K562 (cell line): Measurements from ENCODE around the gene KCTD4. TPM values are rescaled to one million over a fixed set of nuclear protein-coding genes. Genes with fewer than 3 reads are reported as not detected.

ENCODE experiments used
- BRD9 ChIP-seq: fragments of 450-650 bp; IDR thresholded peaks from 2 replicates; pipeline ENCODE4 v1.6.1; 2018; ENCODE audit warnings: low read depth; ENCODE audit not compliant: partially characterized antibody
- CBFA2T3 ChIP-seq: fragments of 450-650 bp; IDR thresholded peaks from 2 replicates; pipeline ENCODE4 v1.6.1; 2017
- EP300 ChIP-seq: IDR thresholded peaks from 2 replicates; pipeline ENCODE4 v1.6.1; 2012; ENCODE audit warnings: low read length, improper control_type of control experiment
- HLTF ChIP-seq: fragments of 450-650 bp; IDR thresholded peaks from 2 replicates; pipeline ENCODE4 v1.6.1; 2016
- JUND ChIP-seq, 2 experiments: IDR thresholded peaks; 2 replicates in 1 of 2; 3 replicates in 1 of 2; pipeline ENCODE4 v1.6.1; 2011; ENCODE audit warnings: borderline replicate concordance in 2 of 2, low read depth in 2 of 2, low read length in 2 of 2, improper control_type of control experiment in 1 of 2, missing biosample characterization in 1 of 2, missing genetic modification characterization in 1 of 2, missing genetic modification reagents in 1 of 2
- KLF10 ChIP-seq: fragments of 250-450 bp; sonication (Bioruptor Pico); IDR thresholded peaks from 2 replicates; pipeline ENCODE4 v1.6.1; 2021; ENCODE audit warnings: matching md5 sums
- KLF6 ChIP-seq: fragments of 250-450 bp; sonication (Bioruptor Pico); IDR thresholded peaks from 2 replicates; pipeline ENCODE4 v1.4.0; 2020; ENCODE audit warnings: mild to moderate bottlenecking, moderate library complexity, borderline replicate concordance
- MEIS2 ChIP-seq: fragments of 450-650 bp; IDR thresholded peaks from 2 replicates; pipeline ENCODE4 v1.6.1; 2014; ENCODE audit warnings: mild to moderate bottlenecking; ENCODE audit not compliant: partially characterized antibody
- NR2F6 ChIP-seq: fragments of 450-650 bp; formaldehyde crosslinking; IDR thresholded peaks from 2 replicates; pipeline ENCODE4 v1.4.0; 2020; ENCODE audit warnings: mild to moderate bottlenecking
- PBX2 ChIP-seq, 2 experiments: IDR thresholded peaks in 1 of 2; conservative IDR thresholded peaks in 1 of 2; 2 replicates each; pipeline ENCODE4 v1.6.1; 2016; ENCODE audit warnings: low read depth in 2 of 2, mild to moderate bottlenecking in 1 of 2, missing compliant biosample characterization in 1 of 2, missing genetic modification characterization in 1 of 2, moderate library complexity in 1 of 2
- PPARD ChIP-seq: fragments of 250-450 bp; sonication (Bioruptor Pico); IDR thresholded peaks from 2 replicates; pipeline ENCODE4 v1.8.0; 2022; ENCODE audit warnings: inconsistent platforms, mild to moderate bottlenecking, moderate library complexity
- PREB ChIP-seq: sonication (generic); formaldehyde crosslinking; IDR thresholded peaks from 2 replicates; pipeline ENCODE4 v1.8.1; 2023; ENCODE audit warnings: mild to moderate bottlenecking, missing genetic modification reagents
- RFX7 ChIP-seq: fragments of 250-450 bp; sonication (Bioruptor Pico); IDR thresholded peaks from 2 replicates; pipeline ENCODE4 v1.5.1; 2021; ENCODE audit warnings: mild to moderate bottlenecking
- SAFB ChIP-seq: fragments of 200-400 bp; formaldehyde crosslinking; IDR thresholded peaks from 2 replicates; pipeline ENCODE4 v1.6.1; 2017; ENCODE audit warnings: low read depth, low read length, borderline replicate concordance
- SMAD4 ChIP-seq: fragments of 250-450 bp; sonication (Bioruptor Pico); conservative IDR thresholded peaks from 2 replicates; pipeline ENCODE4 v1.8.0; 2021; ENCODE audit warnings: inconsistent platforms, mild to moderate bottlenecking, moderate library complexity
- ZBTB34 ChIP-seq: fragments of 250-450 bp; sonication (Bioruptor Pico); IDR thresholded peaks from 2 replicates; pipeline ENCODE4 v1.8.0; 2021; ENCODE audit warnings: mild to moderate bottlenecking, moderate library complexity
- ZNF143 ChIP-seq: sonication (generic); formaldehyde crosslinking; IDR thresholded peaks from 2 replicates; pipeline ENCODE4 v1.9.0; 2022; ENCODE audit warnings: mild to moderate bottlenecking, missing genetic modification reagents
- ZNF24 ChIP-seq: fragments of 450-650 bp; IDR thresholded peaks from 2 replicates; pipeline ENCODE4 v1.6.1; 2016
- ZNF263 ChIP-seq: sonication (generic); formaldehyde crosslinking; IDR thresholded peaks from 2 replicates; pipeline ENCODE4 v1.8.0; 2022; ENCODE audit warnings: mild to moderate bottlenecking, missing genetic modification reagents, borderline replicate concordance
- ZNF3 ChIP-seq: fragments of 250-450 bp; sonication (Bioruptor Pico); IDR thresholded peaks from 2 replicates; pipeline ENCODE4 v1.5.0; 2021; ENCODE audit warnings: mild to moderate bottlenecking, moderate library complexity
- ZSCAN29 ChIP-seq: fragments of 450-650 bp; IDR thresholded peaks from 2 replicates; pipeline ENCODE4 v1.6.1; 2017
- polyA plus RNA-seq, 8 experiments: library from polyadenylated mRNA; depleted of rRNA in 4 of 8; stranded (reverse) in 5 of 8; unstranded in 3 of 8; fragments of >200 nt; fragmentation: Nextera tagmentation in 2 of 8; fragmentation: Illumina TruSeq in 1 of 8; extraction: Ambion mirVana in 2 of 8; extraction: Trizol in 1 of 8; gene quantifications; 2 replicates each; pipeline versions ENCODE4 v1.2.1 to v1.2.3, GENCODE V29; 2011 to 2014; ENCODE audit warnings: inconsistent platforms in 1 of 8, missing spikeins in 1 of 8
- total RNA-seq, 7 experiments: library from RNA; depleted of rRNA in 6 of 7; stranded (reverse); fragments of >200 nt in 6 of 7; fragmentation: Illumina TruSeq in 2 of 7; extraction: Trizol in 2 of 7; gene quantifications; 2 replicates each; pipeline versions ENCODE4 v1.2.1 to v1.2.3, GENCODE V29; 2011 to 2021; ENCODE audit warnings: low replicate concordance in 1 of 7
- TF ChIP-seq, protein P1 (sequence below): fragments of 450-650 bp; IDR thresholded peaks from 2 replicates; pipeline ENCODE4 v1.6.1; 2016; ENCODE audit warnings: missing biosample characterization, missing genetic modification characterization
- TF ChIP-seq, protein P2 (sequence below): fragments of 450-650 bp; IDR thresholded peaks from 2 replicates; pipeline ENCODE4 v1.6.1; 2016

KCTD4 gene
- total and polyA plus RNA-seq, 9 of the 15 experiments (the other 6 are each of a cell fraction or from before 2014, with no cell fraction given): not detected

- no peak for TF ChIP-seq PBX2 (CRISPR knock-in tag; IDR thresholded peaks at IDR 0.05; ENCODE audit: low read depth)
- TF ChIP-seq PBX2 (tag; conservative IDR thresholded peaks at IDR 0.05; ENCODE audit: low read depth): peak; percentile 81
- no peak for TF ChIP-seq ZNF143 (CRISPR knock-in tag)
- no peak for TF ChIP-seq HLTF
- TF ChIP-seq ZBTB34 (CRISPR knock-in tag): no peak
- TF ChIP-seq SMAD4 (CRISPR knock-in tag): no peak
- TF ChIP-seq SAFB: no peak
- no peak for TF ChIP-seq RFX7 (CRISPR knock-in tag)
- peak; percentile 76; the same call in 1 of the 2 replicates for TF ChIP-seq ZNF3 (CRISPR knock-in tag)
- TF ChIP-seq ZNF24: no peak
- TF ChIP-seq, protein P1, sequence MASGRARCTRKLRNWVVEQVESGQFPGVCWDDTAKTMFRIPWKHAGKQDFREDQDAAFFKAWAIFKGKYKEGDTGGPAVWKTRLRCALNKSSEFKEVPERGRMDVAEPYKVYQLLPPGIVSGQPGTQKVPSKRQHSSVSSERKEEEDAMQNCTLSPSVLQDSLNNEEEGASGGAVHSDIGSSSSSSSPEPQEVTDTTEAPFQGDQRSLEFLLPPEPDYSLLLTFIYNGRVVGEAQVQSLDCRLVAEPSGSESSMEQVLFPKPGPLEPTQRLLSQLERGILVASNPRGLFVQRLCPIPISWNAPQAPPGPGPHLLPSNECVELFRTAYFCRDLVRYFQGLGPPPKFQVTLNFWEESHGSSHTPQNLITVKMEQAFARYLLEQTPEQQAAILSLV: no peak
- TF ChIP-seq JUND (IDR thresholded peaks at IDR 0.05; ENCODE audit: borderline replicate concordance, low read depth, low read length): no peak
- peak; percentile 57; the same call in 1 of the 3 replicates for TF ChIP-seq JUND (tag; IDR thresholded peaks at IDR 0.05; ENCODE audit: borderline replicate concordance, low read depth, low read length)
- TF ChIP-seq ZSCAN29: no peak
- no peak for TF ChIP-seq PREB (CRISPR knock-in tag)
- TF ChIP-seq CBFA2T3: no peak
- no peak for TF ChIP-seq KLF10 (CRISPR knock-in tag)
- TF ChIP-seq, protein P2, sequence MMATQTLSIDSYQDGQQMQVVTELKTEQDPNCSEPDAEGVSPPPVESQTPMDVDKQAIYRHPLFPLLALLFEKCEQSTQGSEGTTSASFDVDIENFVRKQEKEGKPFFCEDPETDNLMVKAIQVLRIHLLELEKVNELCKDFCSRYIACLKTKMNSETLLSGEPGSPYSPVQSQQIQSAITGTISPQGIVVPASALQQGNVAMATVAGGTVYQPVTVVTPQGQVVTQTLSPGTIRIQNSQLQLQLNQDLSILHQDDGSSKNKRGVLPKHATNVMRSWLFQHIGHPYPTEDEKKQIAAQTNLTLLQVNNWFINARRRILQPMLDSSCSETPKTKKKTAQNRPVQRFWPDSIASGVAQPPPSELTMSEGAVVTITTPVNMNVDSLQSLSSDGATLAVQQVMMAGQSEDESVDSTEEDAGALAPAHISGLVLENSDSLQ: peak; percentile 10; the same call in 1 of the 2 replicates
- peak; percentile 91 for TF ChIP-seq MEIS2
- TF ChIP-seq KLF6 (CRISPR knock-in tag): no peak
- no peak for TF ChIP-seq PPARD (CRISPR knock-in tag)
- no peak for TF ChIP-seq NR2F6 (CRISPR knock-in tag)
- TF ChIP-seq EP300: no peak
- TF ChIP-seq ZNF263 (CRISPR knock-in tag): no peak
- TF ChIP-seq BRD9: no peak
Observed at GRCh38 chr13:45219938-45220375, 19.1 kb upstream of the KCTD4 start (continued).
